Measurements from ENCODE around the gene SNAP91. TPM values are rescaled to one million over a fixed set of nuclear protein-coding genes. Genes with fewer than 3 reads are reported as not detected.

Gene SNAP91
- total RNA-seq, 1 experiment from 2014 or later, result 0.45 TPM

Other genes with a start within 250 kb of the SNAP91 start
- 1.5 and 1.6 TPM in 2 replicates for gene PRSS35, start 196.6 kb downstream of the SNAP91 start, total RNA-seq (2014; rRNA removed; shearing (Covaris generic))
- gene RIPPLY2, start 144.3 kb upstream of the SNAP91 start, total RNA-seq (2014; rRNA removed; shearing (Covaris generic)), result 0.33 and 0.90 TPM in 2 replicates
- gene CYB5R4, start 150.6 kb upstream of the SNAP91 start, total RNA-seq (2014; rRNA removed; shearing (Covaris generic)), result 12.2 and 12.7 TPM in 2 replicates